GM23248 (cell line): ENCODE results near the gene MAGI1.

Source experiments
- EZH2 ChIP-seq: fragments of 200-600 bp; sonication (generic); IDR thresholded peaks from 2 replicates; pipeline ENCODE4 v1.6.1; 2018; ENCODE audit warnings: antibody characterized with exemption, mild to moderate bottlenecking; ENCODE audit not compliant: insufficient read depth, poor library complexity, severe bottlenecking
- EZH2phosphoT487 ChIP-seq: fragments of 200-600 bp; sonication (generic); IDR thresholded peaks from 2 replicates; pipeline ENCODE4 v1.6.1; 2018; ENCODE audit warnings: antibody characterized with exemption, moderate library complexity, mild to moderate bottlenecking, low read depth; ENCODE audit not compliant: insufficient read depth

DNA sequence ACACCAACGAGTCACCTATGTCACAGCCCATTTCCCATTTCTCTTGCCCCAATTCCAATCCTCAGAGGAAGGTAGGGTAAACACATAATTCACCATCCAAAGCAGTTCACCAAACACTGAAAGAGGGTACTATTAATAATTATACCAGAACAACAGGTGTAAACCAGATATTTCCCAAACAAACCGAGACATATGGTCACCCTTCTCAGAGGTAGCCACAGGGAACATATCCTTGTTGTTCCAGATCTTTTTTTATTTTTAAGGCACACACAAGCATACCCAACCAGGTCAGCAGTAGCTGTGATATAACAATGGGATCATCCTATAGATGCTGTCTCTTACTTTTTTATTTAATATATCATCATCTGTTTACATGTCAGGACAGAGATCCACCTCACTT lies 24.7 kb downstream of the MAGI1 start:
- TF ChIP-seq EZH2 = no peak
- TF ChIP-seq EZH2phosphoT487 = no peak
